ENCODE data around the gene SLC4A1AP.

The SLC4A1AP gene

DNA sequence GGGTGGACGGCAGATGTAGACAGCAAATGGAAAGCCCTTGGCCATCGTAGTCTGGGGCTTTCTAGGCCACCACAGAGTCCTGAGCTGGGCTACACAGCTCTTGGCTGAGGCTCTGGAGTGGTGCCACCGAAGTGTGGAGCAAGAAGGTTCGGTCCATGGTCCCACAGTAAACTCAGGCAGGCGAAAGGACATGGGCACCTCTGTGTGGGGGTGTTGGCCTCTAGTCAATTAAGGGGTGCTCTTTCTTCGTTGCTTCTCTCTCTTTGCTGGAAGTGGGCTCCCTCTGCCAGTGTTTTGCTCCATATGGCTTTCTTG lies 73.2 kb downstream of the SLC4A1AP start:
- TF ChIP-seq CTCF (IDR thresholded peaks at IDR 0.05; ENCODE audit: borderline replicate concordance, insufficient read depth, low read depth, low read length): no peak
- H3K4me3 ChIP-seq (ENCODE audit: low read depth, low read length): no peak overlapping the region

GRCh38 chr2:27737676-27738348 lies 74.1 kb downstream of the SLC4A1AP start:
- no peak overlapping the region for H3K4me3 ChIP-seq (ENCODE audit: low read depth, low read length)
- no peak for TF ChIP-seq CTCF (IDR thresholded peaks at IDR 0.05; ENCODE audit: borderline replicate concordance, insufficient read depth, low read depth, low read length)

- TF ChIP-seq CTCF (IDR thresholded peaks at IDR 0.05; ENCODE audit: borderline replicate concordance, insufficient read depth, low read depth, low read length): no peak
- H3K4me3 ChIP-seq (ENCODE audit: low read depth, low read length): no peak overlapping the region
Measured at GRCh38 chr2:27738349-27739057, 74.8 kb downstream of the SLC4A1AP start.

- H3K4me3 ChIP-seq (ENCODE audit: low read depth, low read length): no peak overlapping the region
- TF ChIP-seq CTCF (IDR thresholded peaks at IDR 0.05; ENCODE audit: borderline replicate concordance, insufficient read depth, low read depth, low read length): no peak
Measured at GRCh38 chr2:27739058-27739373, 75.3 kb downstream of the SLC4A1AP start.

DNA sequence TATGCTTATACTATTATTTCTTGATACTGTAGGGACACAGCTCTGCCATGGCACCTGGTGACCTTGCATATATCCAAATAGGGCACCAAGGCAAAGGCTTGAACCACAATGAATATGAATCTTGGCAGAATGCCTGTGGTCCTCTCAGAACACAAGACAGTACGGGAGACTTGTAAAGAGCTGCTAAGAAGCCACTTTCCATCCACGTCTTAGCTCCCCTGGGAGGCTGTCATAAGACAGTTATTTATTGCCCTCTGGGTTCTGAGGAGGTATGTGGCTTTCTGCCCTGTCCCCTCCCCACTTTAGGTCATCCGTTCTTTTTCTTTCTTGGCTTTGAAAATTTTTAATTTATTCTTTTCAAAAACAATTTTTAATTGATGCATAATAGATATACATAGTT lies 78.0 kb downstream of the SLC4A1AP start:
- TF ChIP-seq CTCF (IDR thresholded peaks at IDR 0.05; ENCODE audit: borderline replicate concordance, insufficient read depth, low read depth, low read length): no peak
- no peak overlapping the region for H3K4me3 ChIP-seq (ENCODE audit: low read depth, low read length)

- TF ChIP-seq CTCF (IDR thresholded peaks at IDR 0.05; ENCODE audit: borderline replicate concordance, insufficient read depth, low read depth, low read length): no peak
- no peak overlapping the region for H3K4me3 ChIP-seq (ENCODE audit: low read depth, low read length)
Measured at GRCh38 chr2:27742571-27742970, 78.9 kb downstream of the SLC4A1AP start.

Measured in GM12875 (cell line).